NCI-H2227 (cell line): Measurements from ENCODE around the gene WWC1.

Experiments used
- DNase-seq: peaks from one replicate; lab custom pipeline; 2025; ENCODE audit not compliant: unreplicated experiment; lab: John Stamatoyannopoulos, UW

Gene WWC1

DNA sequence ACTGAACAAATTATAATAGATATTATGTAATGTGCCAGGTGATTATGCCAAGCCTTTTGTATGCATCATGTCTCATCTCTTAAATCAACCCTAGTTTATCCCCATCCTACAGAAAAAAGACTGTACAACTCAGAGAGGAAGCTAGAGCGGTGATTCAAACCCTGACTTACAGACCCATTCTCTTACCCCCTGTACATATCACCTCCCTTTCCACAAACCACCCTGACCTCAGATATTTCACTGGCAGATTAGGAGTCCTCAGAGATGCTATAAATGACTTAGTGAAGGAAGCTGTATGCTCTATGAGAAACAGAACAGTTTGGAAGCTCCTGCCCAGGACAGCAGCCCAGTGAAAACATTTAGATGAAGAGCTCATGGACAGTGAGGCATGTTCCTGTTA is 115.8 kb downstream of the WWC1 start:
- DNase-seq, result no peak

DNA sequence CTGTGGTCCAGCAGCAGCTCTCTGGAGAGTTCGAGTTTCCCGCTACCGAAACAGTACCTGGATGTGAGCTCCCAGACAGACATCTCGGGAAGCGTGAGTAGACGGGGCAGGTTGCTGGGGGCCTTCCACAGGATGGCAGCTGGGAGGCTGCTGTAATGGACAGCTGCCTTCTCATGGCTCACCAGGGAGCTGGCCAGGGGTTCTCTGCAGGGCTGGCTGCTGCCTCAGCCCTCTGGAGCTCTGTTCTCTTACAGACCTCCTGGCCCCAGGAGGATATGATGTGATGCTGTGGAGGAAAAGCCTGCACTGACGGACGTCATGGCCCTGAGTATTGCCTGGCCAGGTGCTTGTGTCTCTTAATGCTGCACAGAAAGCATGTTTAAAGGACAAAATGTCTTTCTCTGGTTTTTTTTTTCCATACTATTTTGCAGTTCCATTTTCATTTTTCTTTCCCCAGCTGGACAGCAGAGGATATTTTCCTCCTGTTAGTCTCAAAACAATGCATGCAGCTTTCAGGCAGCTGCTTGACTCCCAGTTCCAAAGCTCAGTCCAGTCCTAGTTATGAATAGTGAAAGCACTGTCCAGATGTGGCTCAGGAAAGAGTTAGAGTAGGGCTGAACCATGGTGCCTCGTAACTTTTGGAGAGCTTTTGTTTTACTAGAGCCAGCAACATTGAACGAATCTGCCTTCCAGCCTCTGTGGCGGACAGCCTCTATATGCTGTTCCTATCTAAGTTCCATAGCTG is 117.3 kb downstream of the WWC1 start:
- DNase-seq, result no peak

DNA sequence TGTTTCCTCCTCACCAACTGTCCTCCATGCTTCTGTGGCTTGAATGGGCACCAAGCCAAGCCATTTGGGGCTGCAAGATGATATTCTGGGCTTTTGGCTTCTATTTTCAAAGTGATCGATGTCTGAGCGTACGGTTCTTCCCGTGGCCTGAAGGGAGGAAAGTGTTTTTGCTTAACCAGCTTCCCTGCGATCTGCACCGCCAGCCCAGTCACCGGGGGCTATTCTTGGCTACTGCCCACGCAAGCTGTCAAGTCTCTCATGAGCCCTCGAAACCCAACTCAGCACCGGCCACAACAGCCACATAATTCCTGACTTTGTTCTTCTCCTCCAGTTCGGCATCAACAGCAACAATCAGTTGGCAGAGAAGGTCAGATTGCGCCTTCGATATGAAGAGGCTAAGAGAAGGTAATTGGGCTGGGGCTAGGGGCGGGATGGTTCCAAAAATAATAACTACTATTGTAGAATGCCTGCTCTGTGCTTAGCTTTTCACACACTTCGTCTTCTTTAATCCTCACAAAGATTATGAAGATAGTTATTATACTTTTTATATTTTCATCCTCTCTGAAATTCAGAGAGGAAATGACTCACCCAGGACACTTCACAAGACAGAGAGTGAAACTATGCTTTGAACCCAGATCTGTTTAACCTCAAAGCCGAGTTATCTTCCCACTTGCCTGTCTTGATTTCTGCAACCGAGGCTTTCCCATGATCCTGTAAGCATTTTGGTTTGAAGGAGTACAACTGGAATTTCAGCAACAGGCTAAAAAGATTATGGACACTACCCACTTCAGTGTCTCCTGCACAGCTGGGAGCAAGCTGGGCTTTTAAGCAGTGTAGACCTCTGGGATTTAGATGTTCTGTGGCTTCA is 118.4 kb downstream of the WWC1 start:
- no peak for DNase-seq

DNA sequence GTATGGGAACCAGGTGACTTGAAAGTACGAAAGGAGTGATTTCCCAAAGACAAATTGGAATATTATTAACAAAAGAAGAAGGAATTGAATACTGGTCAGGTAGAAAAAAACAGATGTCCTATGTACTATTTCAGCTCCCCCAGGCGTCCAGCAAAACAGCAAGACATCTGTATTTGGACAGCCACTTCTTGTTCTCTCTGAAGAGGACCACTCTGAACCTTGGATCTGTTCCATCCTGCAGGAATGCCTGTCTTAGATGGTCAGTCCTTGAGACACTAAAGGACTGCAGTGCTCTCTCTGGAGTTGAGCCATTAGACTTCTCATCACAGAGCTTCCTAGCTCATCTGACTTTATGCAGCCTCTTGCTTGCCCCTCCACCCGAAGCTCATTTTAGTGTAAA is 120.4 kb downstream of the WWC1 start:
- DNase-seq, result no peak

DNA sequence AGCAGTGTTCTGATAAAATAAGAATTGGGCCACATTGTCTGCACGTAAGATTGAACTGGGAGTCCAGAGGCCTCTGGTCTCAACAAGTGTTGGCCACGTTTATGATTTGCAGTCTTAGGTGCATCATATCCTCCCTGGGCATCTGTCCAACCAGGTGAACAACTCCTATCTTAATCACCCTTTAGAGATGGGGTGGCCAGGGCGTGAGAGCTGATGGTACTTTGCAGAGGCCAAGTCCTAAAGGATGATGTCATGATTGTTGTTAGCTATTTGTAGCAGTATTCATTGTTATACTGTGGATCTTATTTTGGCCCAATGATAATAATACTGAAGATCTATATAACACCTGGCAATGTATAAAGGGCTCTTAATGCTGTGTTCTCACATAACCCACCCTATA is 121.6 kb downstream of the WWC1 start:
- no peak for DNase-seq

DNA sequence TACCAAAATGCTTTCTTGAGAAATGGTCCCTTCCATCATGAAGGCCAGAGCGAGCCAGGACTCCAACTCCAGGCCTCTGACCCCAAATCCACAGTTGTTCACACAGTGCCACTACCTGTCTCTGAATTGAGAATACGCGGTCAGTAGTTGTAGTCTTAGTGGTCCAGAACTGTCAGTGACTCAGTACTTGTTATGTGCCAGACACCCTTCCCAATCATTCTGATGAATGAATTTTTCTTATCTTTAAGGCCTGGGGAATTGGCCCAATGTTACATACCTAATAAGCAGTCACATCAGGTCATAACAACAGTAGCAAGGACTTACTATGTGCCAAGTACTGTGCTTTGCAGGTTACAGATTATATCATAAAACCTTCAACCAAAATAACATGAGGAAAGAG is 122.2 kb downstream of the WWC1 start:
- no peak for DNase-seq

DNA sequence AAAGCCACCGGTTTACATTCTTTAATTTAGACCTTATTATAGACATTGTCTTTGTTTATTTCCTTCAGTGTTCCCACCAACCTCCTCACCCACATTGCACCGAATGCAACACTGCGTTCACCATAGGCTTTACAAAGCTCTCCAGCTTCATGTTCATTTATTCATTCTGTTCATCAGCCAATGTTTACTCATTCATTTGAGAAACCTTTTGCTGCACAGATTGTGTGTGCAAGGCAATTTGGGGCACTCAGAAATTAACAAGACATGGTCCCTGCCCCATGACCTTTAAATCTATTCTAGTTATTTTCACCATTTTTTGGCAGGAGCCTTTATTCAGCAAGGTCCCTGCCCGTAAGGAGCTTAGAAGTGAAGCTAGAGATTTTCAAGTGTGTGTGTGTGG is 124.0 kb downstream of the WWC1 start:
- DNase-seq, result no peak

DNA sequence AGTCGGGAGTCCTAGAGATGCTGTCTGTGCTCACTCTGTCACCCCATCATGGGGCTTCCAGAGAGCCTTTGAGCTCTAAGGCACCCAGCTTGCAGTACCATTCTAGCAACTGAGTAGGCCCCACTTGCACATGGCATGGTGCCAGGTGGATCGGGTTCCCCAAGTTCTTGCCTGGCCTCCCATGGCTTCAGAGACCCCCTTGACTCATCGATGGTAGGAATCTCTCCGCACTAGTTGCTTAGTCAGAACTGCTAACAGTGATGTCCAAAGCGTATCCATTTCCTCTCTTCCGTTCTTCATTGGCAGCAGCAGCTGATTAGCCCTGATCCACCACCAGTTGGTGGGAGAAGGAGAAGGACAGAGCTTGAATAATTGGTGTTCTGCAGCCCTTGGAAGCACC is 124.5 kb downstream of the WWC1 start:
- DNase-seq, result no peak

DNA sequence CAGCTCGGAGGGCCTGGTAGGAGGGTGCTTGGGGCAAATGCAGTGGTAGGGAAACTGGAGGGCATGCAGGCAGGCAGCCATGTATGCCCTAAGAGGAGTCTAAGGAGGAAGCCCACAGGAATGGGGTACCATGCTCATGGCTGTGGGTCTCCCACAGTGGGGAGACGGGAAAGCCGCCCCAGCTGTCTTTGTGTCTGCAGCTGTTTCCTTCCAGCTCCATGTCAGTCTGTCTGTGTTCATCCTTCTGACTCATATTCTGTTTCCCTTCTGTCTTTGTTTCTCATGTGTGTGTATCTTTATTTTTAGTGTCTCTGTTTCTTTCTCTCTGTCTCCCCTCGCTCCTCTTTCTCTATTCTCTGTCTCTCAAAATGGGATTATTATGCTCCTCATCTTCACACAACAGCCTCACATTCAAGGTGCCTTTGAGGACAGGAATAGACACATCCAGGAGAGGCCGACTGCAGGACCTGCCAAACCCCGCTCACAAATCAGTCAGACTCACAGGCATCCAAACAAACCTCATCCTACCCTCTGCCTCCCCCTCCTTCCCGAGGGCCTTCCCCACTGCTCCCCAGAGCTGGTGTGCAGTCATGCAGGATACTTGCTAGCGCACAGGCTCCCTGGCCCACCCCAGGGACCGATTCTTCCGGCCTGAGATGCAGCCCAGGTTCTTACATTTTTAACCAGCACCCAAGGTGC is 126.4 kb downstream of the WWC1 start:
- DNase-seq, result no peak

DNA sequence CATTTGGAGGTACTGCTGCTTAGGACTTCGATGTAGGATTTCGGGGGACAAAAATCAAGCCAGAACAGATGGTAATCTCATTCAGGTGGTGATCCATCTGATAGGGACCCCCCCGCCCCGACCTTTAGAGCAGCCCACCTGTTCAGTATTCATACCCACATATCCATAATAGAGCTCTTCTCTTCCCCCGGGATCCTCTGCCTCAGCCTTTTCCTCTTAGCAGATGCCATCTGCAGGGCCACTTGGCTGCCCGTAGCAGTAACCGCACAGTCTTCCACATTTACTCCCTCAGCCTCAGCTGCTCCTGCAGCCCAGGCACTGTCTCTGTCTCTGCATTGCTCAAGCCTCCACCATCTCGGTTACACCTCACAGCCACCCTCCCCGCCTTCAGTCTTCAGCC is 129.0 kb downstream of the WWC1 start:
- no peak for DNase-seq

DNA sequence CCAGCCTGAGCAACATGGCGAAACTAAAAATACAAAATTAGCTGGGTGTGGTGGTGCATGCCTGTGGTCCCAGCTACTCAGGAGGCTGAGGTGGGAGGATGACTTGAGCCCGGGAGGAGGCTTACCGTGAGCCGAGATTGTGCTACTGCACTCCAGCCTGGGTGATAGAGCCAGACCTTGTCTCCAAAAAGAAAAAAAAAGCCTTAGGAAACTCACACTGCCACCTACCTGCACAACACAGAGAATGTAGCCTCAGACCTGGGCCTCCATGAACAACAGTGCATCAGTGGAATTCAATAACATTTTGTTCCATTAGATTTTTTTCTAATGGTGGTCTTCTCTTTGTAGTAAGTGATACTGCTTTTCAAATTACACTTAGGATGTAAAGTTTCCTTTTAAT is 131.0 kb downstream of the WWC1 start:
- DNase-seq, result peak; percentile 2

DNA sequence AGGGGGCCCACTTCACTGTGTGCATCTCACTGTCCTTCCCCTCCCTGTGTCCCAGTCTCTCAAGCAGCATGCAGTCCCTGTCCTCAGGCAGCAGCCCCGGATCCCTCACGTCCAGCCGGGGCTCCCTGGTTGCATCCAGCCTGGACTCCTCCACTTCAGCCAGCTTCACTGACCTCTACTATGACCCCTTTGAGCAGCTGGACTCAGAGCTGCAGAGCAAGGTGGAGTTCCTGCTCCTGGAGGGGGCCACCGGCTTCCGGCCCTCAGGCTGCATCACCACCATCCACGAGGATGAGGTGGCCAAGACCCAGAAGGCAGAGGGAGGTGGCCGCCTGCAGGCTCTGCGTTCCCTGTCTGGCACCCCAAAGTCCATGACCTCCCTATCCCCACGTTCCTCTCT is 132.0 kb downstream of the WWC1 start:
- DNase-seq, result no peak

DNA sequence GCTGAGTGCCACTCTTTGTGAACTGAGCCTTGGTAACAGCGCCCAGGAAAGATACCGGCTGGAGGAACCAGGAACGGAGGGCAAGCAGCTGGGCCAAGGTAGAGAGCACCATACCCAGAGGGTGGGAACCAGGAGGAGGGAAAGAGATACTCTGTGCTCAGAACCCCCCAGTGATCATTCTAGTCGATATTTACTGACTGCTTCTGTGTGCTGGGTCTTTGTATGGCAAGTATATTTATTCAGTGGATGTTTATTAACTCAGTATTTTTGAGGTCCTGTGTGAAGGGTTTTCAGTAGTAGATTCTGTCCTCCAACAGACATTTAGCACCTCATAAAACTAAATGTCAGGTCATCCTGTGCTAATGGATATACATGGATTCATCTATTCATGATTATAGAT is 132.5 kb downstream of the WWC1 start:
- no peak for DNase-seq

DNA sequence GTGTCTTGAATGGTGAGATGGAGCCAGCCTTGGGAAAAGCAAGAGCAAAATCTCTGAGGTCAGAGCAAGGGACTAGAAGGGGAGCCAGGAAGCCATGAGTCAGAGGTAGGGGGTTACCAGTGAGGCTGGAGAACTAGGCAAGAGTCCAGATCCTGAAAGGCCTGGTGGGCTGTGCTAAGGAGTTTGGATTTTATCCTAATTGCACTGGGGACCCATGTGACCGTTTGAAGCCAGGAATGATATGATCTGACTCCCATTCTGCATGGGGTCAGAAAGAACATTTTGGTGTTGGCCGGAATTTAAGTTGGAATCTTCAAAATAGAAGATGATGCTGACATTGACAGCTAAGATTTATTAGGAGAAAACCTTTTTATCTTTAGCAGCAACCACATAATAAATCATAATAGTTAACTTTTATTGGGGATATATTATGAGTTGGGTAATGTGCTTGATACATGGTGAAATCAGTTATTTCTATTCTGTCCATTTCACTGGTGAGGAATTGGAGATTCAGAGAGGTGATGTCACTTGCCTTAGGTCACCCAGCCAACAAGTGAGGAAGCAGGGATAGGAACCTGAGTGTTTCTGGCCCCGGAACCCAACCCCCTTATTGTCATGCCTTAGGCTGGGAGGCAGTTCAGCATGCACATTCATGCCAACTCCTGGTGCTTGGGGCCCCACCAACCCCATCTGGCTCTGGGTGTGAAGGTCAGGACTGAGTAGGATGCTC is 133.3 kb downstream of the WWC1 start:
- no peak for DNase-seq

DNA sequence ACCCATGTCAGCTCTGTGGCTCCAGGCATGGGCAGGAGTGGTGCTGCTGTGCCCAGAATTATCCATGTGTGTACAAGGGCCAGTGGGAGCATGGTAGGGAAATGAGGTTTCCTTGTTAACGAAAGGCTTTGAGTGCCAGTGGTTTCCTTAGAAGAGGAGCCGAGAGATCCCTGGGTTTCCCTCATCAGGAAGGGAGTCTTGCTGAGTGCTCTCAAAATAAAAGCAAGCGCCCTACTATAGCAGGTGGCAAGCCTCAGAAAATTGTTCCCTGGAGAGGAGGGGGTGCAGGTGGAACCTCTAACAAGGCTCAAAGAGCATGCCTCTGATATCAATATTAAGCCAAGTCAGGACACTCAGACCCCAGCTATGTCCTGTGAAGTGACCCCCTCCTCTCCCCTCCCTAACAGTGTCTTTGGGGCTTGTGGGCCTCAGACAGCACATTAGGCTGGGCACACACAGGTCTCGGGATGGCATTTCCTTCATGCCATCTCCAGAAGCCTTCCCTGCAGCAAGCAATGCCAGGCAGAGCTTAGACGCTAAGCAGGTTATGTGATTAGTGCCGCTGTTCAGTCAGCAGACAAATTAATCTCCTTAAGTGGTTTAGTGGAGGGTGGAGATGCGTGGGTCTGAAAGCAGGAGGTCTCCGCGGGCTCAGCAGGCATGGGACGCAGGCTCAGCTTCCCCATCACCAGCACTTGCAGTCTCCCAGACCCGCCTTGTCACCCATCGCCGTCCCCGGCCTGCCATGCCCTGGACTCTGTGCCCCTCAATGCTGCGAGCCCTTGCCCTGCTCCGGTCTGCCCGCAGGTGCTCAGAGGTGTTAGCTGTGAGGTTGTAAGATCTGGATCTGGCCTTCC is 134.8 kb downstream of the WWC1 start:
- DNase-seq, result no peak

DNA sequence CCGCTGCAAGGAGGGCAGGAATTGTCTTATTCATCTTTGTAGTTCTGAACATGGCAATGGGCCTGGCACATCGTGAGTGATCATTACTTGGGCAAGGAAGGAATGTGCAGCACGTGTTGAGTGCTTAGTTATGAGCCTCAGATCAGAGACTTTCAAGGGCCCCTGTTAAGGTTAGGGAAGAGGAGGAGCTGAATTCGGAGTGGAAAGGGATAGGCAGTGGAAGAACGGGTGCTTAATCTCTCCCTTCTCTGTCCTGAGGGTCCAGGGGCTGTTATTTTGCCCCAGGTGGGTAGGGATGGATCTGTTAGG is 135.4 kb downstream of the WWC1 start:
- no peak for DNase-seq

DNA sequence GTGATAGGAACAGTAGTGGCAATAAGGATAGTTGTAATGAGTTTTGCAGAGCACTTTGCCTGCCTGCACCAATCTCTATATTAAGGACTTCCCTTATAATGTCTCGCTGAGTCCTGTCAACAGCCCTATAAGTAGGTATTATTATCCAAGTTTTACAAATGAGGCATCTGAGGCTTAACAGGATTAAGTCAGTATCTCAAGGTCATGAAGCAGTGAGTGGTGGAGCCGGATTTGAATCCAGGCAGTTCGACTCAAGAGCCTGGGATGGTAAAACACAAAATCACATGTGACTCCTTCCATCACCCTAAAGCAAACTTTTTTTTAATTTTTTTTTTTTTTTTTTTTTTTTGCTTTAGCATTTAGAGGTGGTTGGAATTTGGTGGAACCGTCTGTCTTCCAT is 135.8 kb downstream of the WWC1 start:
- DNase-seq, result no peak

DNA sequence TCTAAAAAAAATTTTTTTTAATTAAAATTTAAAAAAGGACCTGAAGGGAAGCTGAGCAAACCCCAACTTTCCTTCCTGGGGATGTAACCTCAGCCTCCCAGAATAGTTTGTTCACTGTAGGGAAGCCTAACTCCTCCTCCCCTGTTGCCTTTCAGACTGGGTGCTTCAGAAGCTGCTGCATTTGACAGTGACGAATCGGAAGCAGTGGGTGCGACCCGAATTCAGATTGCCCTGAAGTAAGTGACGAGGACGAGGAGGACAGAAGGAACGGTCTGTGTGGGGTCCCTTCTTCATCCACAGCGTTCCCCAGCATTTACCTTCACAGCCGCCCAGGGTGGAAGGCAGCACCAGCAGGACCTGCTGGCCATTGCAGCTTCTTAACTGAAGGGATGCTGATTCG is 137.1 kb downstream of the WWC1 start:
- no peak for DNase-seq

DNA sequence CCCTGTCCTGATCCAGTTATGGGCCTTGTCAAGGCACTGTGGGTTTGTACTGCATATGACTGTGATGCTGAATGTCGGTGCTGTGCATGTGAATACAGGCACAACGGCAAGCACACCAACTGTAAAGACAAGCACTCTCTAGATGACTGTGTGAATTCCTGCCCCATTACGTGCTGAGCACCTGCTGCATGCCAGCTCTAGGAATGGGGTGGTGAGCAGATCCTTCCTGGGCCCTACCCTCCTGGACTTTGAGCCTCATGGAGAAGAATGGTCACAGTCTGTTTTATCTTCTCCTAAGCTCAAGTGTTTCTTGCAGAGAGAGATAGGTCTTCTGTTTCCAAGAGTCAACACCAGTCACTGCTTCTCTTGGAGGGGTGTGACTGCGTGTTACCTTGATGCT is 138.9 kb downstream of the WWC1 start:
- DNase-seq, result no peak

DNA sequence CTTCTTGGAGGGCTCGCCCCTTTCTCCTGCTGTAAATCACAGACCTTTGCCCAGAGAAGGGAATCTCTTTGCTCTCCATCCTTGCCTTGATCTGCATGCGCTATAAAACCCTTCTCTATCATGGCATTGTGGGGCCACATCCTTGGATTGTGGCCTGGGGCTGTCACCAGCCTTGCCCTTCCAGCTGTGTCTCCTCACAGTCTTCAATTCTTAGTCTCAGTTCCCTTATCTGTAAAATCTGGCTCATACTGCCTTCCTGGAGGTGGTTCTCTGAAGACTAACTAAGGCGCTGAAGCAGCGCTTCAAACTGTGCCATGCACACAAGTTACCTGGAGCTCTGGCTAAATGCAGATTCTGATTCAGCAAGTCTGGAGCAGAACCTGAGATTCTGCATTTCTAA is 141.5 kb downstream of the WWC1 start:
- no peak for DNase-seq

DNA sequence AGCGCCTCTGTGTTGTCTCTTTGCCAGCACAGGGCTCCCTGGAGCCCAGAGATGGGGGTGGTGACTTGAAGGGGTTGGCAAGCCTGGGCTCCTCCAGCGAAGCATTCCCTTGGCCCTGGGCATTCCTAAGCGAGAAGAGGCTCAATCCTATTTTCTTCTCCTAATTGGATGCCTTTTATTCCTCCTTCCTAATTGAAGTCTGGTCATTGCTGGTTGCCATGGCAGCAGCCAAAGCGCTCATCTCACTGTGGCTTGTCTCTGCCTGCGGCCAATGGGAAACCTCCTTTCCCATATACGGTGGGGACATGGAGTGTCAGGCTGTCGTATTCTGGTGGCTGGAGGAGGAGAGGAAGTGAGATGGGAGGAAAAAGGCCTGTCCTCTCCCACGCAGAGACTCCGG is 142.6 kb downstream of the WWC1 start:
- peak; percentile 10 for DNase-seq
